IMR-90 (cell line): ENCODE results near the gene KIF13A. TPM values are rescaled to one million over a fixed set of nuclear protein-coding genes. Genes with fewer than 3 reads are reported as not detected.

Experiments used
- CTCF ChIP-seq: conservative IDR thresholded peaks from 2 replicates; pipeline ENCODE4 v1.5.1; 2012; ENCODE audit warnings: mild to moderate bottlenecking, low read depth, low read length, improper control_type of control experiment
- polyA plus RNA-seq, 3 experiments: library from polyadenylated mRNA; depleted of rRNA; stranded (reverse); fragments of >200 nt; gene quantifications; 2 replicates each; pipeline ENCODE4 v1.2.3, GENCODE V29; 2012; ENCODE audit warnings: low replicate concordance in 1 of 3
- total RNA-seq: library from RNA; depleted of rRNA; stranded (reverse); fragments of >200 nt; gene quantifications from 2 replicates; pipeline ENCODE4 v1.2.3, GENCODE V29; 2012

The KIF13A gene
- total and polyA plus RNA-seq, 2 of the 4 experiments (the other 2 are of a cell fraction), result 23.3 to 51.8 TPM

GRCh38 chr6:17907406-17908229, 79.8 kb downstream of the KIF13A start (continued):
- TF ChIP-seq CTCF, result peak; percentile 44
